HG02610 (cell line): ENCODE results near the gene NACA2.
"Not testable (repeated sequence)": the region's sequence is repeated elsewhere in the genome, so short reads cannot be mapped to it uniquely, and the experiment has no call there.

ENCODE experiments used
- ATAC-seq: cut with Tn5 transposase; IDR thresholded peaks from one replicate; pipeline ENCODE4 v1.9.1; 2021; ENCODE audit warnings: mild to moderate bottlenecking, moderate library complexity; ENCODE audit not compliant: unreplicated experiment

NACA2 gene

GRCh38 chr17:61591018-61591417 is at the start of gene NACA2:
Gene NACA2 (minus strand): TSS chr17:61591219. CDS start chr17:61591180, 39 bp downstream.
- no peak for ATAC-seq

GRCh38 chr17:61639818-61640217 is 48.8 kb upstream of the NACA2 start:
- no peak for ATAC-seq

GRCh38 chr17:61638087-61638486 is 47.1 kb upstream of the NACA2 start:
- no peak for ATAC-seq

- ATAC-seq = no peak
Observed at GRCh38 chr17:61635913-61636432, 45.0 kb upstream of the NACA2 start.

- ATAC-seq = no peak
Observed at GRCh38 chr17:61634942-61635538, 44.0 kb upstream of the NACA2 start.

GRCh38 chr17:61634011-61634539 is 43.1 kb upstream of the NACA2 start:
- ATAC-seq = no peak

GRCh38 chr17:61632826-61633225 is 41.8 kb upstream of the NACA2 start:
- no peak for ATAC-seq

- no peak for ATAC-seq
Observed at GRCh38 chr17:61631800-61632199, 40.8 kb upstream of the NACA2 start.

GRCh38 chr17:61628158-61628557 is 37.1 kb upstream of the NACA2 start:
- not testable (repeated sequence) for ATAC-seq

- no peak for ATAC-seq
Observed at GRCh38 chr17:61627658-61628057, 36.6 kb upstream of the NACA2 start.

- no peak for ATAC-seq
Observed at GRCh38 chr17:61627125-61627524, 36.1 kb upstream of the NACA2 start.

- no peak for ATAC-seq
Observed at GRCh38 chr17:61625564-61625963, 34.5 kb upstream of the NACA2 start.

- no peak for ATAC-seq
Observed at GRCh38 chr17:61624951-61625350, 33.9 kb upstream of the NACA2 start.

- no peak for ATAC-seq
Observed at GRCh38 chr17:61621317-61621716, 30.3 kb upstream of the NACA2 start.

GRCh38 chr17:61619953-61620352 is 28.9 kb upstream of the NACA2 start:
- no peak for ATAC-seq

- no peak for ATAC-seq
Observed at GRCh38 chr17:61619493-61619892, 28.5 kb upstream of the NACA2 start.

- no peak for ATAC-seq
Observed at GRCh38 chr17:61618950-61619349, 27.9 kb upstream of the NACA2 start.

GRCh38 chr17:61617330-61617729 is 26.3 kb upstream of the NACA2 start:
- ATAC-seq = no peak

- ATAC-seq = no peak
Observed at GRCh38 chr17:61616783-61617182, 25.8 kb upstream of the NACA2 start.

GRCh38 chr17:61614219-61614618 is 23.2 kb upstream of the NACA2 start:
- no peak for ATAC-seq

- ATAC-seq = no peak
Observed at GRCh38 chr17:61611323-61611722, 20.3 kb upstream of the NACA2 start.

GRCh38 chr17:61605692-61606091 is 14.7 kb upstream of the NACA2 start:
- ATAC-seq = no peak

- no peak for ATAC-seq
Observed at GRCh38 chr17:61601297-61601696, 10.3 kb upstream of the NACA2 start.
